Measurements from ENCODE around the gene HERC3.

HERC3 gene

DNA sequence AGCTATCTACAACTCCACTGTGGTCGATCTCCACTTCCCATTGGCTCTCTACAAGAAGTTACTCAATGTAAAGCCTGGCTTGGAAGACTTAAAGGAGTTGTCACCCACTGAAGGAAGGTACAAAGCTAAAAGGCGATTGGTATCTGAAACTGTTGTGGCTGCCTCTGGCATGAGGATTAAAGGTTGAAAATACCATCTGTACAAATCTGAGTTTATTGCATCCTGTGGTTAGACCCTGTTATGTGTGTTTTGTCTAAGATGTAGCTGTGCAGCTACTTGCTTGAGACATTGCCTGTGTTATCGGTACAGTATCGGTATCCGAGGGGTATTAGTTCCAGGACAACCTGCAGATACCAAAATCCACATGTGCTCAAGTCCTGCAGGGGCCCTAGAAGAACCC, 88.9 kb downstream of the HERC3 start:
- no peak overlapping the region for H3K27ac ChIP-seq
- ChIA-PET POLR2A (ENCODE audit: low non-redundant PET) (interaction anchor here (0.6 kb wide), 1 partner anchor 28 kb away, joined by 5 read pairs; no protein-coding TSS in a partner anchor), CTCF (no interaction called here)
- TF ChIP-seq, protein P1, sequence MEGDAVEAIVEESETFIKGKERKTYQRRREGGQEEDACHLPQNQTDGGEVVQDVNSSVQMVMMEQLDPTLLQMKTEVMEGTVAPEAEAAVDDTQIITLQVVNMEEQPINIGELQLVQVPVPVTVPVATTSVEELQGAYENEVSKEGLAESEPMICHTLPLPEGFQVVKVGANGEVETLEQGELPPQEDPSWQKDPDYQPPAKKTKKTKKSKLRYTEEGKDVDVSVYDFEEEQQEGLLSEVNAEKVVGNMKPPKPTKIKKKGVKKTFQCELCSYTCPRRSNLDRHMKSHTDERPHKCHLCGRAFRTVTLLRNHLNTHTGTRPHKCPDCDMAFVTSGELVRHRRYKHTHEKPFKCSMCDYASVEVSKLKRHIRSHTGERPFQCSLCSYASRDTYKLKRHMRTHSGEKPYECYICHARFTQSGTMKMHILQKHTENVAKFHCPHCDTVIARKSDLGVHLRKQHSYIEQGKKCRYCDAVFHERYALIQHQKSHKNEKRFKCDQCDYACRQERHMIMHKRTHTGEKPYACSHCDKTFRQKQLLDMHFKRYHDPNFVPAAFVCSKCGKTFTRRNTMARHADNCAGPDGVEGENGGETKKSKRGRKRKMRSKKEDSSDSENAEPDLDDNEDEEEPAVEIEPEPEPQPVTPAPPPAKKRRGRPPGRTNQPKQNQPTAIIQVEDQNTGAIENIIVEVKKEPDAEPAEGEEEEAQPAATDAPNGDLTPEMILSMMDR (conservative IDR thresholded peaks at IDR 0.05; ENCODE audit: low read depth), result no peak
- no peak for DNase-seq (ENCODE audit: low spot score)

DNA sequence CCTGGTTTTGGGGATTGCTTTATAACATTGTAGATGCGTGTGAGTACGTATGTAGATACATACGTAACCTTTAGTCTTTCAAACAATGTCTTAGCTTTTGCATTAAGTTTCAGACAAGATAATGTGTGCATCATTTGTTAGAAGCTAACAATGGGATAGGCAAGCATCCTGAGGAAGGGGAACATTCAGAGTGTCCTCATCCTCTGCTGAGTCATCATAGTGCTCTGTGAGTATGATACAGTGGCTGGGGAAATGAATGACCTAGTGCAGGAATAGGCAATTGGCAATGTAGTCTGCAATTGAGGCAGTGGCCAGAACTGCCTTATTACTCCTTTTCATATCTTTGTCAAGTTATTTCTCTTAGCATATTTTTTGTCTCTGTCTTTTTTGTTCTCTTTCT, 98.1 kb downstream of the HERC3 start:
- DNase-seq (ENCODE audit: low spot score), result no peak
- CTCF ChIA-PET, result no interaction called here
- POLR2A ChIA-PET (ENCODE audit: low non-redundant PET), result no interaction called here
- no peak overlapping the region for H3K27ac ChIP-seq
- TF ChIP-seq, protein P1 (conservative IDR thresholded peaks at IDR 0.05; ENCODE audit: low read depth), result no peak

DNA sequence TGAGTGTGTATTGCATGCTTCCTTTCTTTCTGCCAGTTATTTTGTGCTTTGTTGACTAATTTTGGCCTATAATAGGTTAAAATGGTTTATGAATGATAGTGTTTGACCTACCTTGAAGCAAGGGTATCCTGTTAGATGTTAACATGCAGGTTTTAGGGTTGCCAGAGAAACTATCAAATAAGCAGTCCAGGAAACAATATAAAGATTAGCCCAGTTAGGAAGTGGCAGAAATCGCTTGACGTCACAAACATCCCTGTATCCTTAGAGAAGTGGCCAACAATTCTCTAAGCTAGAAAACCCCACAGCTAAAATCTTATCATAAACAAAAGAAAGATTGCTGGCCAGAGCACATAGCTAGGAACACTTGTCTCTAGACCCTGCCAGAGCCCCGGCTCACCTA, 101.5 kb downstream of the HERC3 start:
- POLR2A ChIA-PET (ENCODE audit: low non-redundant PET), result no interaction called here
- CTCF ChIA-PET, result no interaction called here
- no peak for DNase-seq (ENCODE audit: low spot score)
- TF ChIP-seq, protein P1 (conservative IDR thresholded peaks at IDR 0.05; ENCODE audit: low read depth), result no peak
- H3K27ac ChIP-seq, result no peak overlapping the region

DNA sequence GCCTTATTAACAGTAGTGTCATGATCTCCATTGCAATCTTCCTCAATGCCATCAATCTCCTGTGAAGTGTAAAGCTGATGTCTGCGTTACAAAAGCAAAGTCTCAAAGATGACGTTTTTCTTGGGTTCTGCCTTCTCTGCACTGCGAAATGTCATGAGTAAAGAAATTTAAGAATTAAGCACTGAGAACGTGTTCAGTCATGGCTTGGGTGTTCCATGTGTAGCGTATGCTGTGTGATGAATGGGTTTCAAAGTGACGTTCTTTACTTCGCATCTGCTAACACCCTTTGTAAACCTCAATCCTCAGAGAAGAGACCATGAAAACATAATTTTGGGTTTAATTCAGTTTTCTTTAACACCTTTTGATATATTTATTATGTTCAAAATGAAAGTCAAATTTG, 104.3 kb downstream of the HERC3 start:
- POLR2A ChIA-PET (ENCODE audit: low non-redundant PET), result no interaction called here
- CTCF ChIA-PET, result interaction anchor here (0.7 kb wide), 1 partner anchor 21 kb away, joined by 3 read pairs; no protein-coding TSS in a partner anchor
- no peak overlapping the region for H3K27ac ChIP-seq
- TF ChIP-seq, protein P1 (conservative IDR thresholded peaks at IDR 0.05; ENCODE audit: low read depth), result no peak
- DNase-seq (ENCODE audit: low spot score), result no peak

DNA sequence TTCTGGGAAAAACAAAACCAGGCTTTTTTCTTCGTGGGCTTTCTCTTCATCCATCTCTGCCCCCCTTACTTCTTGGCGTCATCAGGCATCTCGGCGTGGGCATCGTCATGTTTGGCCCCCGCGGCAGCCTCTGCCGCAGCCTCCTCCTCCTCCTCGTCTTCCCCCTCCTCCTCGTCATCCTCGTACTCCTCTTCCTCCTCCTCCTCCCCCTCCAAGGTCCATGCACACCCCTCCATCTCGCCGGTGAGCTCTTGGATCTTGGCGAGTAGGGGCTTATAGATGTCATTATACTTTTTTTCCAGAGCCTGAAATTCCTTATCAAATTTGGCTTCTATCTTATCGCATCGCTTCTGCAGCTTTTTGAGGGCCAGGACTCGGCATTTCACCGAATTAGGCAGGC, 104.9 kb downstream of the HERC3 start:
- H3K27ac ChIP-seq, result no peak overlapping the region
- TF ChIP-seq, protein P1 (conservative IDR thresholded peaks at IDR 0.05; ENCODE audit: low read depth), result no peak
- POLR2A ChIA-PET (ENCODE audit: low non-redundant PET), result no interaction called here
- no peak for DNase-seq (ENCODE audit: low spot score)
- CTCF ChIA-PET, result interaction anchor here (0.6 to 0.8 kb wide), 2 partner anchors 37 to 42 kb away, joined by 3 read pairs; no protein-coding TSS in a partner anchor

DNA sequence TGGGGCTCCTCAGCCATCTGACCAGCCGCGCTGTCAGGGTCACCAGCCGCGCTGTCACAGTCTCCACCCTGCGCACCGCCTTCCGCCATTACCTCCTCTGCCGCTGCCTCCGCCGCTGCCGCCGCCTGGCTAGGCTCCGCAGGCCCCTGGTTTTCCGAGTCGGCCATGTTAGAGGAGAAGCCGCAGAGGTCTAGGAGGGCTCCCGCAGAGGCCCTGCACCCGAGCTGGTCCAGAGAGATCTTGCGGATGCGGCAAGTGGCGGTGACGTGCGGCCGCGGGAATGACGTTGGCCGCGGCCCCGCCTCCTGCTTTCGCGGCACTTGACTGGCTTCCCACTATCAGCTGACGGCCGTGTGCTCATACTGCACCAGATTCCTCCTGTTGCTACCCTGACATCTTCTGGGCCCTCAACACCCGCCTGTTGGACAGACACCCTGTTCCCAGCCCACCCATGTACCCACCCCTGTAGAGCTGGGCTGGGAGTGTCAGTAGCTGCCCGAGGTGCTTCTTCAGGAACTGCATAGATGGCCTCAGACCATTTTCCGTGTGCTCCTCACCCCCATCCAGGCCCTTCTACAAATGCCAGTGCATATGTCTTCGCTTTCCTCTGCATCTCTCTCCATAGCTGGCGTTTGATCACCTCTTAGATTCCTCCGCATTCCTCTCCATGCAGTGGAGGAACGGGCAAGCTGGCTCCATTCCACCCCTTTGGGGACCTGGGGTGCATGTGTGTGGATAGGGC, 105.5 kb downstream of the HERC3 start, which contains the start of gene NAP1L5:
Gene NAP1L5 (minus strand): TSS at position 242 of the 742 bp plus-strand sequence. CDS start 75 bp downstream, at position 167.
- H3K27ac ChIP-seq, result no peak within 1 kb of the TSS
- ChIA-PET POLR2A (ENCODE audit: low non-redundant PET) (no interaction called here), CTCF (interaction anchor here (0.5 to 0.8 kb wide), 3 partner anchors 37 to 809 kb away, joined by 3 to 4 read pairs (median 3); no protein-coding TSS in a partner anchor)
- peak; percentile 8 for DNase-seq (ENCODE audit: low spot score)
- TF ChIP-seq, protein P1 (conservative IDR thresholded peaks at IDR 0.05; ENCODE audit: low read depth), result no peak

Data from RWPE1 (cell line).